ENCODE results near the gene TNKS1BP1.
"Not testable (repeated sequence)": the region's sequence is repeated elsewhere in the genome, so short reads cannot be mapped to it uniquely, and the experiment has no call there.

TNKS1BP1 gene, protein sequence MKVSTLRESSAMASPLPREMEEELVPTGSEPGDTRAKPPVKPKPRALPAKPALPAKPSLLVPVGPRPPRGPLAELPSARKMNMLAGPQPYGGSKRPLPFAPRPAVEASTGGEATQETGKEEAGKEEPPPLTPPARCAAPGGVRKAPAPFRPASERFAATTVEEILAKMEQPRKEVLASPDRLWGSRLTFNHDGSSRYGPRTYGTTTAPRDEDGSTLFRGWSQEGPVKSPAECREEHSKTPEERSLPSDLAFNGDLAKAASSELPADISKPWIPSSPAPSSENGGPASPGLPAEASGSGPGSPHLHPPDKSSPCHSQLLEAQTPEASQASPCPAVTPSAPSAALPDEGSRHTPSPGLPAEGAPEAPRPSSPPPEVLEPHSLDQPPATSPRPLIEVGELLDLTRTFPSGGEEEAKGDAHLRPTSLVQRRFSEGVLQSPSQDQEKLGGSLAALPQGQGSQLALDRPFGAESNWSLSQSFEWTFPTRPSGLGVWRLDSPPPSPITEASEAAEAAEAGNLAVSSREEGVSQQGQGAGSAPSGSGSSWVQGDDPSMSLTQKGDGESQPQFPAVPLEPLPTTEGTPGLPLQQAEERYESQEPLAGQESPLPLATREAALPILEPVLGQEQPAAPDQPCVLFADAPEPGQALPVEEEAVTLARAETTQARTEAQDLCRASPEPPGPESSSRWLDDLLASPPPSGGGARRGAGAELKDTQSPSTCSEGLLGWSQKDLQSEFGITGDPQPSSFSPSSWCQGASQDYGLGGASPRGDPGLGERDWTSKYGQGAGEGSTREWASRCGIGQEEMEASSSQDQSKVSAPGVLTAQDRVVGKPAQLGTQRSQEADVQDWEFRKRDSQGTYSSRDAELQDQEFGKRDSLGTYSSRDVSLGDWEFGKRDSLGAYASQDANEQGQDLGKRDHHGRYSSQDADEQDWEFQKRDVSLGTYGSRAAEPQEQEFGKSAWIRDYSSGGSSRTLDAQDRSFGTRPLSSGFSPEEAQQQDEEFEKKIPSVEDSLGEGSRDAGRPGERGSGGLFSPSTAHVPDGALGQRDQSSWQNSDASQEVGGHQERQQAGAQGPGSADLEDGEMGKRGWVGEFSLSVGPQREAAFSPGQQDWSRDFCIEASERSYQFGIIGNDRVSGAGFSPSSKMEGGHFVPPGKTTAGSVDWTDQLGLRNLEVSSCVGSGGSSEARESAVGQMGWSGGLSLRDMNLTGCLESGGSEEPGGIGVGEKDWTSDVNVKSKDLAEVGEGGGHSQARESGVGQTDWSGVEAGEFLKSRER (N-terminal part only)

DNA sequence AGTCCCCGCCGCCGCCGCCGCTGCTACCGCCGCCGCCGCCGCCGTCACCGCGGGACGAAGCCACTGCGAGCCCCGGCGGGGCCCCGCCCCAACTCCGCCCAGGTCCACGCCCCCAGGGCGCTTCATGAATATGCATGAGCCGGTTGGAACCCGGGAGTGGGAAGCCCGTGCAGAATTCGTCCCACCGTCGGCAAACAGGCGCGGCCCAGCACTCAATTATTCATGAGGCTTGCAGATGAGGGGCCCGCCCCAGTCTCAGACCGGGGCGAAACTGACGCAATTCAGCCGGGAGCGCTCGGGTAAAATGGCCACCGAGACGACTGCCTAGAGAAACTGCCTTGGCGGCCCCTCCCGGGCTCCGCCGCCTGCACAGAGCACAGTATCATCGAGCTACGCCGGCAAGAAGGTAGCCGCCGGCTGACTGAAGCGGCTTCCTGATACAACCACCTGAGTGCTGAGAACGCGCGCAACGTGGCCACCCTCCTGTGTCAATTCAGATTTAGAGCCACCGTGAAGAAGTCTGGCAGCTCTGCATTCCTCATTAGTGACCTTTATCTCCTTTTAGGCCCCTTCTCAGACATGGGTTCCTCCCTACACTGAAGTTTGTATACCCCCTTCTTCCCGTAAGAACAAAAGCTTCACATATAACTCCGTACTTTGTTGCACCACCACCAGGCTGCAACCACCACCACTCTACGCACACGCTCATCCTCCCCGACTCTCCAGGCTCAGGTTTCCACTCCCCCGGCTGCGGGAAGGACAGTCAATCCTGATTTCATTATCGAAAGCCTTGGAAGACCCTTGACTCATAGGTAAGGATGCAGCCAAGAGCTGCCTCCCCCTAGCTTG, at the start of gene TNKS1BP1:
TSS of gene TNKS1BP1 (minus strand) at position 67 of the 849 bp plus-strand sequence. CDS start 3,067 bp downstream, outside the sequence.
- DNase-seq = peak; percentile 94

DNA sequence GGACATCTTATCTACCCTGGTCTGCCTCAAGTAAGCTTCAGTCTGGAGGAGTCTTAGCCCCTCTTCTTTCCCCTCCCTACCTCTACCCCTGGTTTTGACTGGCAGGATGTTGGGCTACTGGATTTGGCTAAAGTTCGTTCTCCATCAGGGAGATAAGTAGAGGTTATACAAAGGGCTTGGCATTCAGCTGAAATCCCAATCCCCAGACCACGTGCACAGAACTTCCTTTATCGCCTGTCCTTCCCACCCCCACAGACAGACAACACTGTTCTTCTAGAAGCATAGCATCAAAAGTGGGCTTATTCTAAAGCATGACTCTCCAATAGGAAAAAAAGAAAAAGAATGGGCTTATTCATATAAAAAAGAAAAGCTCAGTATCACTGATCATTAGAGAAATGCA, 48.4 kb upstream of the TNKS1BP1 start:
- DNase-seq = no peak

GRCh38 chr11:57370941-57371340, 46.2 kb upstream of the TNKS1BP1 start:
- no peak for DNase-seq

GRCh38 chr11:57370251-57370650, 45.5 kb upstream of the TNKS1BP1 start:
- no peak for DNase-seq

DNA sequence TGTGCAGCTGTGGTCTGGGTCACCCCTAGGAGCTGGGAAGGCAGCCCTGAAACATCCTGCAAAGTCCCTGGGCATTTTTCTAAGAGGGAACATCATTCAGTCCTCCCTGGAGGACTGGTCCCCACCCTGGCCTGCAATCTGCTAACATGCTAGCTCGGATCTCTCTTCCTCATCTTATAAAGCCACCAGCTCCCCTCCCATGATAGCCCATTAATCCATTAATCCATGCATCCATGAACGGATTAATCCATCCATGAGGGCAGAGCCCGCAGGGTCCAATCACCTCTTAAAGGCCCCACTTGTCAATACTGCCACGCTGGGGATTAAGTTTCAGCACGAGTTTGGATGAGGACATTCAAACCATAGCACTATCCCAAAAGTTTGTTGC, 44.1 kb upstream of the TNKS1BP1 start:
- DNase-seq = no peak

- no peak for DNase-seq
Measured at GRCh38 chr11:57368106-57368844, 43.5 kb upstream of the TNKS1BP1 start.

DNA sequence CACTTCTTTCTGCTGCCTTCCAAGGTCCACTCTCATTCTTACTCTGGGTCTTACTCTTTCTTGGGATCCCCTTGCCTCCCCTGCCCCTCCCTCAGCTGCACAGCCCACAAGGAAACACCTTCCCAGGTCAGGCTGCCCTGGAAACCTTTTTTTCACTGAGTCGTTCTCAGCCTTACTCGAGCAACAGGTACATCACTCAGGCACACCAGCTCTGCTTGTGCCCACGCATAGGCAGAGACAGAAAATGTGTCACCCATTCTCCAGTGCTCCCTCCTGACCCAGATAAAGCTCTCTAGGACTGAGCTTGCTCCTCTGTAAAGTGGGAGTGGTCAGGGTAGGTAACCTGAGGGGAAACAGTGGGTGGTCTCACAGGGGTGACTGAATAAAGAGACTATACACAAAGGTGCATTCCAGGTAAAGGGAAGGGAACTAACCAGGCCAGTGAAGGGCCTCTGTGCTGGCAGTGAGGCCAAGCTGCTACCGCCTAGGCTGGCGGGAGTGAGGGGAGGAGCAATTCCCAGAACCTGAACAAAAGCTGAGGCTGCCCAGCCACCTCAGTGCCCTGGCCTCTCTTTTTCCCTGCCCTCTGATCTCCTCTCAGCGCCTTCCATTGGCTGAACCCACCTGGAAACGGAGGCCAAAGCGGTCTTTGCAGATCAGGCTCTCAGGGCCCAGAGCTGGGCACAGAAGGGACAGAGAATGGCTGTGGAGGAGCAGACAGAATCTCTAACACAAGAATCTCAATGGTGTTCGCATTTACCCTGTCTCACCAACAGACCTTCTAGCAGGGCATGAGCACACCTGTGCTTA, 40.3 kb upstream of the TNKS1BP1 start:
- DNase-seq = no peak

- DNase-seq = no peak
Measured at GRCh38 chr11:57363131-57364080, 38.7 kb upstream of the TNKS1BP1 start.

DNA sequence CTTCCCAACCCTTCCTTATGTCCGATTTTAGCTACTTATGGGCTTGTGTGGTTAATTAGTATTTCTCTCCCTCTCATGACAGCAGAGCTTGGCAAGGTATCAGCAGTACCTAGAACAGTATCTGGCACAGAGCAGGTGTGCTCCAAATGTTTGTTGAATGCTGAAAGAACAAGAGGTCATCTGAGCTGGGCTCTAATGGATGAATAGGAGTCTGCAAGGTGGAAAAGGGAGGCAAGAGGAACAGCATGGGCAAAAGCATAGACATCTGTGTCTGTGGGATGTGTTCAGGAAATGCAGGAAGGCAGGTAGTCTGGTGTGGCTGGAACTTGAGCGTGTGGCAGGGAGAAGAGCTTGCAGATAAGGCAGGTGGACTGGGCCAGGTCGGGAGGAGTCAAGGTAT, 37.2 kb upstream of the TNKS1BP1 start:
- DNase-seq = no peak

DNA sequence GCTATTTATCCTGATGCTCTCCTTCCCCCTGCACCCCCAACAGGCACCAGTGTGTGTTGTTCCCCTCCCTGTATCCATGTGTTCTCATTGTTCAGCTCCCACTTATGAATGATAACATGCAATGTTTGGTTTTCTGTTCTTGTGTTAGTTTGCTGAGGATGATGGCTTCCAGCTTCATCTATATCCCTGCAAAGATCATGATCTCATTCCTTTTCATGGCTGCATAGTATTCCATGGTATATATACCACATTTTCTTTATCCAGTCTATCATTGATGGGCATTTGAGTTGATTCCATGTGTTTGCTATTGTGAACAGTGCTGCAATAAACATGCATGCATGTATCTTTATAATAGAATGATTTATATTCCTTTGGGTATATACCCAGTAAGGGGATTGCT, 36.7 kb upstream of the TNKS1BP1 start:
- not testable (repeated sequence) for DNase-seq

DNA sequence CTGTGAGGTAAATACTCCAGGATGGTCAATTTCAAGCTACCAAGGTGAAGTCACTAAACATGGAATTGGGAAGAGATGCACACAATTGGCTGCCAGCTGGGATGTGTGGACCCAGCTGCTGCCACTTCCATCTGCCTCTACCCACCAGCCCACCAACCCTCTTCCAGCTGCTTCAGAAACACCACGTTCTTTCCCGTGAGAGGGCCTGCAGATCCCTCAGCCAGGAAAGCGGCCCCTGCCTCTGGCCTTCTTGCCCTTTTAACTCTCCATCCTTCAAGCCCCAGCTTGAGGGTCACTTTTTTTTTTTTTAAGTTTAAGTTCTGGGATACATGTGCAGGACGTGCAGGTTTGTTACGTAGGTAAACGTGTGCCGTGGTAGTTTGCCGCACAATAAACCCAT, 36.2 kb upstream of the TNKS1BP1 start:
- DNase-seq = no peak

DNA sequence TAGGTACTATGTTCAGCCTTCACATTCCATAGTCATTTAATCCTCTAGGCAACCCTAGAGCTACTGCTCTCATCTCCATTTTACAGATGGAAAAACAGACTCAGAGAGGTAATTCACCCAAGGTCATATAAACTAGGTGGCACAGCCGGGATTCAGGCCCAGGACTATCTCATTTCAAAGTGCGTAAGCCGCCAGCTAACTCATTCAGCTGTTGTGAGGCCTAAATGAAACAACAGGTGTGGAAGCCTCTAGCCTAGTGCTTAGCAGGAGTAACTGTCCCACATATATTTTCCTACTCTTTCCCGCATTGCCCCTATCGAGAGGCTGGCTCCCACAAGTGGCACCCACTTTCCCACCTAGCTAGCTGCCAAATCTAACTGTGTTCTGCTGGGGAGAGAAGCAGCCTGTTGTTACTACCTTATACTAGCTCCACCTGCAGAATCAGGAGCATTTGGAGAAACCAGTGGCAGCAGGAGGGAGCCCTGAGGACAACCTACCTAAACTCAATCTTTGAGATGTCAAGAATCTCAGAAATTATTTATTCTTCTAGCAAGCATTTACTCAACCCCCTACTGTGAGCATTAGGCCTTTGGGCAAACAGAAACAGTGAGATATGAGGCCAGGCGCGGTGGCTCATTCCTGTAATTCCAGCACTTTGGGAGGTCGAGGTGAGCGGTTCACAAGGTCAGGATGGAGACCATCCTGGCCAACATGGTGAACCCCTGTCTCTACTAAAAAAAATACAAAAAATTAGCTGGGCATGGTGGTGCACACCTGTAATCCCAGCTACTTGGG, 35.3 kb upstream of the TNKS1BP1 start:
- no peak for DNase-seq

GRCh38 chr11:57359396-57359795, 34.6 kb upstream of the TNKS1BP1 start:
- no peak for DNase-seq

DNA sequence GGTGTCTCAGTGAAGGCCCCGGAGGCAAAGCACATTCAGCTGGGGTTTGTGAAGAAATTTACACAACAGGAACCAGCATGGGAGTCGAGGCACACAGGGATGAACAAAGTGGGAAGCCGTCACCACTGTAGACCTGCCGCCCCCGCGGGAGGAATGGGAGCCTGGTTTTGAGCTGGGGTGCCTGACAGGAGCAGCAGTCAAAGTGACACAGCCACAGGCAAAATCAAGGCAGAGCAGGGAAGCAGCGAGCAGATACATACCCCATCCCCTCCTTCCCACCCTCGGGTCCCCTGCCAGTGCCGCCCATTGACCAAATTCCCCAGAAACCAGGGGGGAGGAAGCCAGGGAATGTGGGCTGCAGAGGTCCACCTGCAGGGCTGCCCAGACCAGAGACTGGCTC, 34.2 kb upstream of the TNKS1BP1 start:
- no peak for DNase-seq

DNA sequence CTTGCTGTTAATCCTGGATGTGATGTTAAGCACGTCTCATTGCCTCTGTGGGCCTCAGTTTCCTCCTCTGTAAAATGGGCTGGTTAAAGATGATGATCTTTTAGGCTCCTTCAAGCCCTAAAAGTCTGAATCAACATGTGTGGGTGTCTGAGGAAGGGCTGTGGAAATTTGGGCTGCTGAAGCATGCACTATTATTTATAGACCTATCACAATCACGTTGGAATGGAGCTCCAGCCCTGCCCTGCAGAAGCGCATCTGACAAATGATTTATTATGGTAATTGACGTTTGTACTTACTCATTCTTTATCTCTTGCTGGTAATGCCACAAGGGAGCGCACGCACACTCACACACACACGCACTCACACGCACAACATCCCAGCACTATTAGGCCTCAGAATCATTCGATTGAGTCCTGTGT, 33.8 kb upstream of the TNKS1BP1 start:
- DNase-seq = no peak

DNA sequence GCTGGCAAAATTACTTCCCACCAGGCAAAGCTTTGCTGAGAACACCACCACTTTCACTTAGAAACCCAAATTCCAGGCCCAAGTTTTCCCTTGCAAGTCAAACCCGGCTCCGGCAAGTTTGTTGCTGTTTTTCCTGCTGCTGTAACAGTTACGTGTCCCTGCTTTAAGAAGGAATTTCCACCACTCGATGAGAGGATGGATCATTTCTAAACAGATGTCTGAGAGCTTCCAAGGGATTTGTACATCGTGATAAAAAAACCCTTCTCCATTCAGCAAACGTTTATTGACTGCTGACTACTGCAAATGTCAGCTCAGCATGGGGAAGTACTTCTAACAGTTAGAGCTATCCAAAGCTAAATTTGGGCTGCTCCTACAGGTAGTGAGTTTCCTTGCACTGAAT, 33.1 kb upstream of the TNKS1BP1 start:
- DNase-seq = no peak

DNA sequence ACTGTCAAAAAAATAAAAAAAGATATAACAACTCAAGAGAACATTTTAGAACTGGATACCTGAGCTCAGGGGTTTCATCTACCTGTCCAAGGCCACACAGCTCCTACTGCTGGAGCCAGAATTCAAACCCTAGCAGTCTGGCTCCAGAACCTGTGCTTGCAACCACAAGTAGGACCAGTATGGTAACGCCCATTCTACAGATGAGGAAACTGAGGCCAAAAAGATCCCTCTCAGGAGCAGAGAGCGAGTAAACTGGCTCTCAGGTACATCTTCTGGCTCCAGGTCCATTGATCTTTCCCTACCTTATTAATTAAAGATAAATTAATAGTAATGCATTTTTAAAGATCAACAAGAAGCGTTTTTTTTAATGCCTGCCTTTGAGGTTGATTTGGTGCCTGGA, 32.6 kb upstream of the TNKS1BP1 start:
- no peak for DNase-seq

DNA sequence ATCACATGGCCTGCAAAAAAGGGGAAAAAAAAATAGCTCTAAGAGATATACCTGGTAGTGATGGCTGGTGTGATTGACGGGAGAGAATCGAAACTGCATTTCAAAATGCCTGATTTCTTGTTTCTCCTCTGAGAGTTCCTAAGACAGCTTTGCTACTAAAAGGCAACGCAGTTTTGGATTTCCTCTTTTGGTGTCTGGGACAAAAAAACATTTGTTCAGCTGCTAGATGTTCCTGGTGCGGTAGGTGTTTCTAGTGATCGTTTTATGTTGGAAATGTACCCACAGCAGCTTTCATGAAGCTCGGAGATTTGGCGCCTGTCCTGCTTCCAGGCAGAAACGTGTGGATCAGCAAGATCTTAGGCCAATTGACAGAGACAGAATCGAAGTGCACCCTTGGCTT, 31.5 kb upstream of the TNKS1BP1 start:
- DNase-seq = no peak
